Limb (tissue), 2 donors: ENCODE data around the gene CTRL.
A peak's percentile ranks its signal among the peaks of the same experiment; 100 is the strongest.

Experiments used
- DNase-seq, 2 donors: peaks; one replicate each; pipeline ENCODE4 v3.0.0-alpha.2; 2016; ENCODE audit errors: extremely low spot score in 2 of 2

The CTRL gene

DNA sequence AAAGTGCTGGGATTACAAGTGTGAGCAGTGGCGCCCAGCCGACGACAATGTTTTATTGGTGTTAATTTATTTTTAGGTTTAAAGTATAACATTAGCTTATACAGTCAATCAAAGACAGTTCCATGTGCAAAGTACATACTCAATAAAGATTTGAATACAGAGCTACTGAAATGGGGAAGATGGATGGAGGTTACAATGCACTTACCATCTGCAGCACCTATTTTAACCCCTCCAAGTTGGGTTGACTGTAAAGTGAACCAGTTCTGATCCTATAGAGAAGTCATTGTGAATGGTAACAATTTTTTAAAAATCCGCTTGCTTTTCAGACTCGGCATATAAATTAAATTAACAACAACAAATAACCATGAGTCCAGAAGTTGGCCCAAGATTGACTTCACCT is 39.3 kb downstream of the CTRL start:
- no peak for DNase-seq

DNA sequence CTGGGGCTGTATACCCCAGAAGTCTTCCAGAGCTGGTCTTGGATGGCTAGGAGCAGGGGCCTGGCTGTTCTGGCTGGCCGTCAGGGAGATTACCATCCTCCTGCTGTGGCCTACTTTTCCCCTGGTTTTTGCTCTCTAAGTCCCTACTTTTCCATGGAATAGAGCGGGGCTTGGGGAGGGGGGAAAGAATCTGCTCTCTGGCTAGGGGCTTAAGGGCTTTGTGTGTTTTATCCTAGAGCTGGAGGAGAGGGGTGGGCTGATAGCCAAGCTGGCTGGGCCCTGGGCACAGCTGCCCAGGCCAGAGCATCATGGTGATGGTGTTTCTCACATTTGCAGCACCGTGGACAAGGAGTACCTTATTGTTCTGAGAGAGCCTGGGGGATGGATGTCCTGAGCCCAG is 43.3 kb downstream of the CTRL start:
- DNase-seq, result no peak

DNA sequence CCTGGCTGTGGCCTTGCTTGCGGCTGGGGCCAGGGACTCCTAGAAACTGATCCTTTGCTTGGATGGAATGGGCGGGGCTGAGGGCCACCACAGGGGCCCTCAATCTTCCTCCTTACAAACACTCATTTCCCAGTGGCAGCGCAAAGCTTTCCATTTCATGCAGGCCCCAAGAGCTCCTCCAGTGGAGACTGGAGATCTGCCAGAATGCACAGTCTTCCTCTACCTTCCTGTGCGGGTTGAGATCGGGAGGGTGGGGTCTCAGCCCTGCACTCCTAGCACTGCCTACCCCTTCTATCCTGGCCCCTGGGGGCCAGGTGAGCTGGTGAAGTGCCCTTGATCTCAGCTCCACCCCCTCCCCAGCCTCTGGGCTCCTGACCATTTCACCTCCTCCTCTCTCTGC is 45.3 kb downstream of the CTRL start:
- no peak for DNase-seq

DNA sequence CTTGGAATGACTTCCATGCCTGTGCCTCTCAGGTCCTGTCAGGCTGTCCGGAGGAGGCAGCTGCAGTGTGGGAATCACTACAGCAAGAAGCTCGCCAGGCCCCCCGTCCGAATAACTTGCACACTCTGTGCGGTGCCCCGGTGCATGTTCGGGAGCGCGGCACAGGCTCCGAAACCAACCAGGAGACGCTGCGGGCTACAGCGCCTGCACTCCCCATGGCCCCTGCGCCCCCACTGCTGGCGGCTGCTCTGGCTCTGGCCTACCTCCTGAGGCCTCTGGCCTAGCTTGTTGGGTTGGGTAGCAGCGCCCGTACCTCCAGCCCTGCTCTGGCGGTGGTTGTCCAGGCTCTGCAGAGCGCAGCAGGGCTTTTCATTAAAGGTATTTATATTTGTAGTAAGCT is 45.7 kb downstream of the CTRL start:
- DNase-seq, result no peak

DNA sequence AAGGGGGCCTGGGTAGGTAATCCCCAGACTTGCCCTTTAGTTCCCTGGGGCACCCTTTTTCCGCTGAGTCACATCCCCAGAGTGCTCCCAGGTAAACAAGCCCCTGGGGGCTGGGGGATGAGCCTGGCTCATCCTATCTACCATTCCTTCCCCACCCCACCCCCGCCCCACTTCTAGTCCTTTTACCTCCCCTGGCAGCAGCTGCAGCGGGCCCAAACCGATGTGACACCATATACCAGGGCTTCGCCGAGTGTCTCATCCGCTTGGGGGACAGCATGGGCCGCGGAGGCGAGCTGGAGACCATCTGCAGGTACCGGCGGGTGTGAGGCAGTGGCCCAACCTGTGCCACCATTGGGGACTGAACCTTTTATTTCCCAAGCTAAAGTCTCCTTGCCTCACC is 46.1 kb downstream of the CTRL start:
- DNase-seq, result no peak

DNA sequence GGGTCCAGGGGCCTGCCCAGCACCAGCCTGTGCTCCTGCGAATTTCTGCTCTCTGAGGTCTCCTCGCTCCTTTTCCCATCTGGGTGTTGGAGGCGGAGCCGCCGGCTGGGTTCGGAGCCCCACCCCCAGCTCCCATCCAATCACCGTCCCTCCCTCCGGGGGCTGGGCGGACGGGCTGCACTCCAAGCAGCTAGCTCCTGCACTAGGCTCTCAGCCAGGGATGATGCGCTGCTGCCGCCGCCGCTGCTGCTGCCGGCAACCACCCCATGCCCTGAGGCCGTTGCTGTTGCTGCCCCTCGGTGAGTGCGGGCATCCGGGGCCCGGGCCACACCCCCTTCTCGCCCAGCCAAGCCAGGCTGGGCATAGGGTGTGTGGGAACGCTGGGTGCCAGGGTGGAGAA is 47.0 kb downstream of the CTRL start, which contains the start of gene NRN1L:
TSS of gene NRN1L (plus strand) at position 202 of the 400 bp plus-strand sequence. CDS start at position 221, 19 bp downstream.
- DNase-seq, result peak; percentile 87 to 88

DNA sequence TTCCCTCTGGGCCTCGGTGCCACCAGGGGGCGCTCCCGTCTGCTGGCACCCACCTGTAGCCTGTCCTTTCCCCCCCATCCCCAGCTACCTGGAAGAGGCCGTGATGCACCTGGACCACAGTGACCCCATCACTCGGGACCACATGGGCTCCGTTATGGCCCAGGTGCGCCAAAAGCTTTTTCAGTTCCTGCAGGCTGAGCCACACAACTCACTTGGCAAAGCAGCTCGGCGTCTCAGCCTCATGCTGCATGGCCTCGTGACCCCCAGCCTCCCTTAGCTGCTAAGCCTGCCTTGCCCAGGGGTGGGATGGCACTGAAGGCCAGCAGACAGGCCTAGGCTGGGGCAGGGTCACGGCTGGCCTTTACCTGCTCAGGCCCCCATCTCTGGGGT is 47.8 kb downstream of the CTRL start:
- peak in 1 of 2 donors; percentile 71 for DNase-seq

DNA sequence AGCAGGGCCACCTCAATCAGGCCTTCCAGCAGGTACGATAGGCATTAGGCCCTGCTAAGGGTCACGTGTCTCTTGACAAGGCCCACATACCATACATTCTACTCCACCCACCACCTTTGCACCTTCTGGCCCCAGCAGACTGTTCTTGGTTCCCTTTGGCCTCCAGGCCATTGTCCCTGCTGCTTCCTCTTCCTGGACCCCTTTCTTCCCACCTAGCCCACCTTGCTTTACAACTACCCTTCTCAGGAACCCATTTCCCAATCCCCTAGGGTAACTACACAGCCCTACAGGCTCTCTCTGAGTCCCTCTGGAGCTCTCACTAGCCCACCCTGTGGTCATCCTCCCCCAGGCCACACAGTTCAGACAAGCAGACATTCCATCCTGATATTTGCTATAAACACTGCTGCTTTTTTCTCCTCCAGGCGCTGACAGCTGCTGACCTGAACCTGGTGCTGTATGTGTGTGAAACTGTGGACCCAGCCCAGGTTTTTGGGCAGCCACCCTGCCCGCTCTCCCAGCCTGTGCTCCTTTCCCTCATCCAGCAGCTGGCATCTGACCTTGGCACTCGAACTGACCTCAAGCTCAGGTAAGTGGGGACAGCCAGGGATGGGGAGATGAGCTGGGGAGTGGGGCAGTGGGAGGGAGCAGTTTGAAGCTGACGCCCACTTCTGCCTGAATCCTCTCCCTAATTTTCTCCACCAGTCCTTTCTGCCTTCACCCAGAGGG is 48.4 kb downstream of the CTRL start:
- DNase-seq, result no peak

DNA sequence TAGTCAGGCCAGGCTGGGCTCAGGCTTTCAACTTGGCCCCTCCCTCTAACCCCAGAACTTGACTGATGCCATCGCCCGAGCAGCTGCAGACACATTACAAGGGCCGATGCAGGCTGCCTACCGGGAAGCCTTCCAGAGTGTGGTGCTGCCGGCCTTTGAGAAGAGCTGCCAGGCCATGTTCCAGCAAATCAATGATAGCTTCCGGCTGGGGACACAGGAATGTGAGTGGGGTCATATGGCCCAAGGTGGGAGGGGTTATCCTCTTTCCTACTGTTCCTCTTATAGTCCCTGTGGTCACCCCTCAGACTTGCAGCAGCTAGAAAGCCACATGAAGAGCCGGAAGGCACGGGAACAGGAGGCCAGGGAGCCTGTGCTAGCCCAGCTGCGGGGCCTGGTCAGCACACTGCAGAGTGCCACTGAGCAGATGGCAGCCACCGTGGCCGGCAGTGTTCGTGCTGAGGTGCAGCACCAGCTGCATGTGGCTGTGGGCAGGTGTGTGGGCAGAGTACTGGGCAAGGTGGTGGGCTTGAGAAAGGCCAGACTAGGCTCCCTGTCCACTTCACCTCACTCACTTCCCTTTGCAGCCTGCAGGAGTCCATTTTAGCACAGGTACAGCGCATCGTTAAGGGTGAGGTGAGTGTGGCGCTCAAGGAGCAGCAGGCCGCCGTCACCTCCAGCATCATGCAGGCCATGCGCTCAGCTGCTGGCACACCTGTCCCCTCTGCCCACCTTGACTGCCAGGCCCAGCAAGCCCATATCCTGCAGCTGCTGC is 49.1 kb downstream of the CTRL start:
- peak in 1 of 2 donors; percentile 16 for DNase-seq

DNA sequence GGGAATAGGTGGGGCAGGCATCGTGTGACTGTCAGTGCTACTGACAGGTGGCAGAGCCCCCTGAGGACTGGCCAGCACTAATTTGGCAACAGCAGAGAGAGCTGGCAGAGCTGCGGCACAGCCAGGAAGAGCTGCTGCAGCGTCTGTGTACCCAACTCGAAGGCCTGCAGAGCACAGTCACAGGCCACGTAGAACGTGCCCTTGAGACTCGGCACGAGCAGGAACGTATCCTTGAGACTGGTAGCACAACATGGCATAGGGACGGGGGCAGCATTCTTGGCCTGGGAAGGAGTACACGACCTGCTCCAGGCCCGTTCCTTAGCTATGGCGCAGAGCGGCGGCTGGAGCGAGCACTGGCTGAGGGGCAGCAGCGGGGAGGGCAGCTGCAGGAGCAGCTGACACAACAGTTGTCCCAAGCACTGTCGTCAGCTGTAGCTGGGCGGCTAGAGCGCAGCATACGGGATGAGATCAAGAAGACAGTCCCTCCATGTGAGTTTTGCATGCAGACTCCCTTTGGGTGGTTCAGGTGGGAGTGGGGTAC is 50.0 kb downstream of the CTRL start:
- DNase-seq, result peak in 1 of 2 donors; percentile 9

DNA sequence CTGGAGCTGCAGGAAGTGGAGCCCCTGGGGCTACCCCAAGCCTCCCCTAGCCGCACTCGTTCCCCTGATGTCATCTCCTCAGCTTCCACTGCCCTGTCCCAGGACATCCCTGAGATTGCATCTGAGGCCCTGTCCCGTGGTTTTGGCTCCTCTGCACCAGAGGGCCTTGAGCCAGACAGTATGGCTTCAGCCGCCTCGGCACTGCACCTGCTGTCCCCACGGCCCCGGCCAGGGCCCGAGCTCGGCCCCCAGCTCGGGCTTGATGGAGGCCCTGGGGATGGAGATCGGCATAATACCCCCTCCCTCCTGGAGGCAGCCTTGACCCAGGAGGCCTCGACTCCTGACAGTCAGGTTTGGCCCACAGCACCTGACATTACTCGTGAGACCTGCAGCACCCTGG is 51.1 kb downstream of the CTRL start:
- no peak for DNase-seq

DNA sequence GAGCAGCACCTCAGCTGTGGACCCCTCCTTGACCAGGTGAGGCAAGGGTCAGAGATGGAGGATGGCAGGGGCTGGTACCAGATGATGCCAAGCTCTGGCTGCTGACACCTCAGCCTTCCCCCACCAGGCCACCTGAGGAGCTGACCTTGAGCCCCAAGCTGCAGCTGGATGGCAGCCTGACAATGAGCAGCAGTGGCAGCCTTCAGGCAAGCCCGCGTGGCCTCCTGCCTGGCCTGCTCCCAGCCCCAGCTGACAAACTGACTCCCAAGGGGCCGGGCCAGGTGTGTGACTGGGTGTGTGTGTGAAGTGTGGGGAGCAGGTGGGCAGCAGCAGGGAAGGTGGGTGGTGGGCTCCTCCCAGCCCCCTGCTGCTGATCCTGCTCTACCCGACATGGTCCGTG is 51.7 kb downstream of the CTRL start:
- DNase-seq, result no peak
